OCI-LY1 (cell line): ENCODE measurements around the gene NUP153.

Experiments used
- H2AFZ ChIP-seq: fragments of 200-600 bp; sonication (generic), shearing (Covaris generic); 2 replicates; pipeline ENCODE4 v1.6.0; 2014; ENCODE audit warnings: antibody characterized with exemption, mild to moderate bottlenecking, low read length
- H3F3A ChIP-seq: fragments of 200-600 bp; sonication (generic), shearing (Covaris generic); 2 replicates; pipeline ENCODE4 v1.6.0; 2014; ENCODE audit warnings: mild to moderate bottlenecking, antibody characterized with exemption, low read length, moderate library complexity; ENCODE audit not compliant: insufficient read depth
- H3K27ac ChIP-seq: fragments of 200-600 bp; sonication (generic); 2 replicates; pipeline ENCODE4 v1.5.1; 2014; ENCODE audit warnings: low read length, mixed run types, mild to moderate bottlenecking, low read depth; ENCODE audit not compliant: poor library complexity, severe bottlenecking
- H3K27me3 ChIP-seq: fragments of 200-600 bp; sonication (generic); 2 replicates; pipeline ENCODE4 v1.6.0; 2014; ENCODE audit warnings: antibody characterized with exemption, mild to moderate bottlenecking, low read length, moderate library complexity; ENCODE audit not compliant: insufficient read depth
- H3K36me3 ChIP-seq: fragments of 200-600 bp; sonication (generic); 2 replicates; pipeline ENCODE4 v1.6.1; 2014; ENCODE audit warnings: mild to moderate bottlenecking, antibody characterized with exemption, low read length, moderate library complexity, mixed read lengths; ENCODE audit not compliant: insufficient read depth
- H3K4me1 ChIP-seq: fragments of 200-600 bp; sonication (generic); 2 replicates; pipeline ENCODE4 v1.5.1; 2014; ENCODE audit warnings: mild to moderate bottlenecking, low read length, moderate library complexity; ENCODE audit not compliant: insufficient read depth, severe bottlenecking
- H3K4me2 ChIP-seq: fragments of 200-600 bp; sonication (generic), shearing (Covaris generic); 2 replicates; pipeline ENCODE4 v1.6.1; 2014; ENCODE audit warnings: low read length
- H3K4me3 ChIP-seq: fragments of 200-600 bp; sonication (generic); 2 replicates; pipeline ENCODE4 v1.5.1; 2014; ENCODE audit warnings: low read length, low read depth, mild to moderate bottlenecking, mixed read lengths; ENCODE audit not compliant: poor library complexity, severe bottlenecking
- H3K79me2 ChIP-seq: fragments of 200-600 bp; shearing (Covaris generic); 2 replicates; pipeline ENCODE4 v1.6.1; 2016; ENCODE audit warnings: mixed run types, low read length, mixed read lengths; ENCODE audit not compliant: insufficient read depth
- H3K9ac ChIP-seq: fragments of 200-600 bp; sonication (generic), shearing (Covaris generic); 2 replicates; pipeline ENCODE4 v1.6.1; 2014; ENCODE audit warnings: mild to moderate bottlenecking, low read length, mixed read lengths
- H3K9me2 ChIP-seq: fragments of 200-600 bp; sonication (generic), shearing (Covaris generic); 2 replicates; pipeline ENCODE4 v1.6.1; 2014; ENCODE audit warnings: low read depth, mild to moderate bottlenecking, low read length, mixed read lengths
- H3K9me3 ChIP-seq: fragments of 200-600 bp; shearing (Covaris generic); 2 replicates; pipeline ENCODE4 v1.6.1; 2014; ENCODE audit warnings: low read length, mixed read lengths
- H4K20me1 ChIP-seq: fragments of 200-600 bp; sonication (generic), shearing (Covaris generic); 2 replicates; pipeline ENCODE4 v1.6.0; 2016; ENCODE audit warnings: mild to moderate bottlenecking, low read length; ENCODE audit not compliant: insufficient read depth
- CTCF ChIP-seq: fragments of 200-600 bp; sonication (generic), shearing (Covaris generic); IDR thresholded peaks from 2 replicates; pipeline ENCODE4 v1.5.1; 2017; ENCODE audit warnings: mild to moderate bottlenecking, antibody characterized with exemption, low read length, moderate library complexity, mixed read lengths
- EZH2 ChIP-seq: fragments of 200-600 bp; sonication (generic), shearing (Covaris generic); IDR thresholded peaks from 2 replicates; pipeline ENCODE4 v1.8.0; 2017; ENCODE audit warnings: borderline replicate concordance, mixed run types, mild to moderate bottlenecking, antibody characterized with exemption, low read length, moderate library complexity, mixed read lengths

Gene NUP153

GRCh38 chr6:17624396-17624795 is 82.3 kb downstream of the NUP153 start:
- H2AFZ ChIP-seq = no peak overlapping the region
- no peaks in the 10 kb centered on the region for H4K20me1 ChIP-seq
- no peak for TF ChIP-seq EZH2
- TF ChIP-seq CTCF = no peak
- peaks cover 3% of the 10 kb centered on the region; the same call in 1 of the 2 replicates for H3K79me2 ChIP-seq
- no peak overlapping the region for H3K27ac ChIP-seq
- no peaks in the 10 kb centered on the region for H3K9me2 ChIP-seq
- H3K4me2 ChIP-seq = no peak overlapping the region
- H3K4me1 ChIP-seq = peaks cover 14% of the 10 kb centered on the region
- H3K9me3 ChIP-seq = no peaks in the 10 kb centered on the region
- H3K9ac ChIP-seq = no peak overlapping the region
- no peaks in the 10 kb centered on the region; the same call in 1 of the 2 replicates for H3F3A ChIP-seq
- H3K36me3 ChIP-seq = peaks cover 98% of the 10 kb centered on the region
- H3K27me3 ChIP-seq = no peaks in the 10 kb centered on the region
- no peak overlapping the region for H3K4me3 ChIP-seq

DNA sequence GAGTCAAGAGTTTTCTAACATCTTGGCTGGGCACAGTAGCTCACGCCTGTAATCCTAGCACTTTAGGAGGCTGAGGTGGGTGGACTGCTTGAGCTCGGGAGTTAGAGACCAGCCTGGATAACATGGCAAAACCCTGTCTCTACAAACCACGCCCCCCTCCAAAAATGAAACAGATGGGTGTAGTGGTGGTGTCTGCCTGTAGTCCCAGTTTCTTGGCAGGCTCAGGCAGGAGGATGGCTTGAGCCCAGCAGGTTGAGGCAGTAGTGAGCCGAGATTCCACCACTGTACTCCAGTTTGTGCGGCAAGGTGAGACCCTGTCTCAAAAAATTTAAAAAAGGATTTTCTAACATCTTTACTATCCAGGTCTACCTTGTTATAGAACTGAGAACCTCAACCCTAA is 84.6 kb downstream of the NUP153 start:
- H3K4me1 ChIP-seq = peaks cover 14% of the 10 kb centered on the region
- H2AFZ ChIP-seq = no peak overlapping the region
- TF ChIP-seq CTCF (no peak), EZH2 (no peak)
- H3K4me2 ChIP-seq = no peak overlapping the region
- H3K4me3 ChIP-seq = no peak overlapping the region
- no peaks in the 10 kb centered on the region for H3K9me2 ChIP-seq
- peaks cover 3% of the 10 kb centered on the region; the same call in 1 of the 2 replicates for H3K79me2 ChIP-seq
- H3K27me3 ChIP-seq = no peaks in the 10 kb centered on the region
- no peak overlapping the region for H3K27ac ChIP-seq
- H3K36me3 ChIP-seq = peaks cover 96% of the 10 kb centered on the region
- H4K20me1 ChIP-seq = no peaks in the 10 kb centered on the region
- no peak overlapping the region for H3K9ac ChIP-seq
- H3K9me3 ChIP-seq = no peaks in the 10 kb centered on the region
- no peaks in the 10 kb centered on the region; the same call in 1 of the 2 replicates for H3F3A ChIP-seq

DNA sequence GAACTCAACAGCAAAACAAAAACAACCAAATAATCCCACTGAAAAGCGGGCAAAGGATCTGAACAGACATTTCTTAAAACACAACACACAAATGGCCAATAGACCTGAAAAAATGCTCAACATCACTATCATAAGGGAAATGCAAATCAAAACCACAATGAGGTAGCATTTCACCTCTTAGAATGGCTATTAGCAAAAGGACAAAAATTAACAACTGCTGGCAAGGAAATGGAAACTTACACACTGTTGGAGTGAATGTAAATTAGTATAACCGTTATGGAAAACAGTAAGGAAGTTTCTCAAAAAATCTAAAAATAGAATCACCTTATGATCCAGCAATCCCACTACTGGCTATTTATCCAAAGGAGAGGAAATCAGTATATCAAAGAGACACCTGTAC is 85.7 kb downstream of the NUP153 start:
- H4K20me1 ChIP-seq = no peaks in the 10 kb centered on the region
- H3K36me3 ChIP-seq = peaks cover 96% of the 10 kb centered on the region
- TF ChIP-seq EZH2 (no peak), CTCF (no peak)
- no peak overlapping the region for H3K4me2 ChIP-seq
- no peak overlapping the region for H2AFZ ChIP-seq
- H3K79me2 ChIP-seq = peaks cover 3% of the 10 kb centered on the region; the same call in 1 of the 2 replicates
- H3K9me3 ChIP-seq = no peaks in the 10 kb centered on the region
- no peak overlapping the region for H3K9ac ChIP-seq
- H3K27ac ChIP-seq = peak overlapping the region; percentile 38
- H3K9me2 ChIP-seq = no peaks in the 10 kb centered on the region
- no peaks in the 10 kb centered on the region for H3K27me3 ChIP-seq
- H3K4me1 ChIP-seq = peaks cover 14% of the 10 kb centered on the region
- no peak overlapping the region for H3K4me3 ChIP-seq
- H3F3A ChIP-seq = no peaks in the 10 kb centered on the region
